Measurements from ENCODE around the gene AK6.
"Not testable (repeated sequence)": the region's sequence is repeated elsewhere in the genome, so short reads cannot be mapped to it uniquely, and the experiment has no call there.

AK6 gene

DNA sequence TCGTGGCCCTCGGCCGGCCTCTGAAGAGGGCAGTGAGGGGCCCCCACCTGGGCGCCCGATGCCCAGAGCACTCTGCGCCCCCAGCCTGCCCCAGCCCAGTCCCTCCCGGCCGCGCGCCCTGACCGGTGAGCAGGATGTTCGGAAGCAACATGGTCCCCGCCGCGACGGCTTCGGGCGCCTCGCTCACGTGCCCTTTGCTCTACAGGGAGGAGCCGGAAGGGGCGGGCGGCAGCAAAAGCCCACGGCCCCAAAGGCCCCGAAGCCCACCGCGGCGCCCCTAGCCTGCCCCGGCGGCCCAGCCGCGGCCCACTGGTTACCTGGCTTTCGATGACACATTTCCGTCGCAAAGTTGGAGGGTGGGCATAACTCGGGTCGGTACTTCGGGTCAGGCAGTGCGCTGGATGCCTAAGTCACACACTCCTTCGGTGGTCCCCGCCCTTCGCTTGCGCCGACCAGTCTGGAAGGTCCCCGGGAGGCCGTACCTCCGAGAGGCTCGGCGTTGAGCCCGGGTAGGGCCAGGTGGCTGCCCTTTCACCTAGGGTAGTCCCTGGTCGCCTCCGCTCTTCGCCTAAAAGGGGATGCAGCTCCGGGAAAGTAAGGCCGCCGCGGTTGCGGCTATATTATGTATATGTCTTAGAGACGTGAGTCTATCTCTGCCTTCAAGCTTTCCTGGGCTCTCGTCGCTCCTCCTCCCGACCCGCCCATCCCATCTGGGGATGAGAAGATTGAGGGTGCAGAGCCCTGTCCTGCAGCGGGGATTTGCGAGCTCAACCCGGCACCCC is at the start of gene AK6, which contains the start of the genes RAD17 and TAF9:
Gene AK6, minus strand, starts transcription at position 181 of the 782 bp plus-strand sequence. Its CDS starts 30 bp downstream, at position 151.
Gene RAD17, plus strand, starts transcription at position 479 of the 782 bp plus-strand sequence. CDS start 2,391 bp downstream, outside the sequence.
Gene TAF9, minus strand, starts transcription at position 181 of the 782 bp plus-strand sequence. CDS start 3,783 bp downstream, outside the sequence.
- peak; percentile 91 for DNase-seq

DNA sequence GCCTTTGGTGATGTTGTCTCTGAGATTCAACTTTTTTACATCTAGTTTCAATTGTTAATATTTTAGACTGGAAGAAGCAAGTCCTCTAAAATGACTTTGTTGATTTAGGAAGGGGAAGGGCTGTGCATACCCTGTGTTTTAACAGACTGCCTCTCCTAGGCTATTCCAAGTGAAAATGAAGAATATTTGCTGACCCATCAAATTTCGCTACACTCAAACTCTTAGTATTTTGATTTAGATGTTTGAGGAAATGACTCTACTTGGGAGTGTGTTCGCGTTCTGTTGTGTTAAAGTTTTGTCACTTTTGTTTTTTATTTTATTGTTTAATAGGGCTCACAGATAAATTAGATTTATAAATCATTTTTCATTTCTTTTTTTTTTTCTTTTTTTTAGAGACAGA is 49.2 kb upstream of the AK6 start:
- DNase-seq = no peak

DNA sequence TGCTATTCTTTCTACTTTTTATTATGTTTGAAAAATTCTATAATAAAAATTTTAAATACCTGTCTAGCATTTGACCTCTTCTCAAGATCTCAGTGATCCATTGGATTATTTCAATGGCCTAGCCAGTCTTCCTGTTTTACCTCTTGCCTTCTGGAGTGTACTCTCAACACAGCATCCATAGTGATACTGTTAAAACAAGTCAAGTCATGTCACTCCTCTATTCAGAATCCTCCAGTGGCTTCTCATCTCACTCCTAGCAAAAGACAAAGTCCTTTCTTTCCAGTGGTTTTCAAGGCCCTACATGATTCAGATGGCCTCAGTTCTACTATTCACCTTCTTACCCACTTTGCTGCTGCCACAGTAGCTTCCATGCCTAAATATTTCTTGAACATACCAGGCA is 47.4 kb upstream of the AK6 start:
- DNase-seq = no peak

DNA sequence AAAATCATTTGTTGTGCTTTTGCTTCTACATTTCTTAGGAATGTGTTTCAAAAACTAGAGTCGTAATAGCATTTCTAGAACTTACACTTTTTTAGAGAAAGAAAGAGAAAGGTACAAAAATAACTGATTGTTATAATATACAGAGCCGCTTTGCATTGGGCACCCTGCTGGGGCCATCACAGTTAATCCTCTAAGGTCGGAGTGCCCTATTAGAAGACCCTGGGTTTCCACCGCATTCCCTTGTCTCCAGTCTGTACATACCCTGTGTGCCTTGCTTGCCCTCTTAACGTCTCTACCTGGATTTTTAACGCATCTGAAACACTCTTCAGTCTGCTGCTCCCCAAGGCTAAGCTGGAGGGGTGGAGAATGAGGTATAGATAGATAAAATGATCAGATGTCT is 46.9 kb upstream of the AK6 start:
- no peak for DNase-seq

DNA sequence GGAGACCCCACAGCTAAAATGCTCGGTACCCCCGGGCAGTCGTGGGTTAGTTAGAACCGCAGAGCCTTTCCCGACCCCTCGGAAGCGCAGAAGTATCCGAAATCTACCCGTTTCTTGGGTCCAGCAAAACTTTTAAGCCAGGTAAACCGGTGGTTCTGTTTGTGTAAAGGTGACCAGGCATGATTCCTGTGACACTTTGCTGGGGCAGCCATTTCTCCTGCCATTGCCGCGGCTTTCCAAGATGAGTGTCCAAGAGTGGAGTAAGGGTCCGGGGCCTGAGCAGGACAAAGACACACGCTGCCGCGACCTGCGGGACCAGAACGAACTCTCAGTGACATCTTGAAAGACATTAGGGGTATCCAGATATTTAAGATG is 46.3 kb upstream of the AK6 start:
- DNase-seq = peak; percentile 10

DNA sequence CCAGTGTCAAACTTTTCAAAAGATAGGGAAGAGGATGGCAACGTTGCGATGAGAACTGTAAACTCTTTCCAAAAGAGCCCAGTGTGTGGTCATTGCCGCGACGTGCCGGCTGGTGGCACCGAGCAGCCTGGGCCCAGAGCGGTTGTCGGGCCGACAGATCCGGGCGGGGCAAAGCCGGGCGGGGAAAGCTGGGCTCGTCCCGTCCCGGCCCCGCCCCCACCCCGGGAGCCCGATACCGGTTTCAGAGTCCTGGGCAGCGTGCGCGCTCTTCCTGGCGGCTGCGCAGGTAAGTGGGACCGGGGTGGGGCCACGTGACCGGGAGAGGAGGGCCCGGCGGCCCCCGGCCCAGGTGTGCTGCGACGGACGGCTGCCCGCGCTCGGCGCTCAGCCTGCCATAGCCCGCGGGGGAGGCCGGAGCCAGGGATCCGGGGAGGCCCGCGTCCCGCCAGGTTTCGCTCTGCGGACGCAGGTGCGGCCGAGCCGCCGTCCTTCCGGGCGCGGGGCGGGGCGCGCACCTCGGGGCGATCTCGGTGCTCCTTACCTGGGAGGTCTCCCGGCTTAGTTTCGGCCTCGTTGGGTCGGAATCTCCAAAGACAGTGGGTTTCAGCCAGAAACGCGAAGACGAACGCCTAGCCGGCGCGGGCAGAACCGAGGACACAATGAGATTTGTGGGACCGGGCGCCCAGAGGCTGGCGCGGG is 45.7 kb upstream of the AK6 start, which contains the start of gene MARVELD2:
Gene MARVELD2, plus strand, starts transcription at position 232 of the 699 bp plus-strand sequence. CDS start 4,270 bp downstream, outside the sequence.
- DNase-seq = peak; percentile 92

DNA sequence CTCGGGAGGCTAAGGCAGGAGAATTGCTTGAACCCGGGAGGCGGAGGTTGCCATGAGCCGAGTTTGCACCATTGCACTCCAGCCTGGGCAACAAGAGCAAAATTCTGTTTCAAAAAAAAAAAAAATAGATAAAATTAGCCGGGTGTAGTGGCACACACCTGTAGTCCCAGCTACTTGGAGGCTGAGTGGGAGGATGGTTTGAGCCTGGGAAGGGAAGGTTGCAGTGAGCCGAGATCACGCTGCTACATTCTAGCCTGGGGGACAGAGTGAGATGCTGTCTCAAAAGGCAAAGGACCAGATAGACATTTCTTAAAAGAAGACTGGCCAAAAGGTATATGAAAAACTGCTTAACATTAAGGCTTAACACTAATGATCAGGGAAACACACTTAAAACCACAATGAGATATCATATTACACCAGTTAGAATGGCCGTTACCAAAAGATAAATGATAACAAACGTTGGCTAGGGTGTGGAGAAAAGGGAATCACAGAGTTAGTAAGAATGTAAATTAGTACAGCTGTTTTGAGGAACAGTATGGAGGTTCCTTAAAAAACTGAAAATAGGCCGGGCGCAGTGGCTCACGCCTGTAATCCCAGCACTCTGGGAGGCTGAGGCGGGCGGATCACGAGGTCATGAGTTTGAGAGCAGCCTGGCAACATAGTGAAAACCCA is 35.5 kb upstream of the AK6 start:
- DNase-seq = no peak

DNA sequence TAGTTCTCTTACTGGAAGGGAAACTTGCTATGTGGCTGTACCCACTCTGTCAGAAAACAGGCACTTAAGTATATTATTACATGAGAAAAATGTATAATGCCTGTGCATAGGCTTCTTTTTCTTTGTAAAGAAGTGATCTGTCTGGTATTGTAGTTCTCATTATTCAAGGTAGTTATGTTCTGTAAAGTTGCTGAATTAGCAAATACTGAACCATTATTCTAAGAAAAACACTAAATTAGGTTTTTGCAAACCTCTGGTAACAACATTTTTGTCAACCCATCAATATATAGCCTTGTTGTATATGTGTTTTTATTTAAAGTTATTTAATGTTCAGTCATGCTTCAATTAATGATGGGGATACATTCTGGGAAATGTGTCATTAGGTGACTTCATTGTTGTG is 9.1 kb upstream of the AK6 start:
- no peak for DNase-seq

DNA sequence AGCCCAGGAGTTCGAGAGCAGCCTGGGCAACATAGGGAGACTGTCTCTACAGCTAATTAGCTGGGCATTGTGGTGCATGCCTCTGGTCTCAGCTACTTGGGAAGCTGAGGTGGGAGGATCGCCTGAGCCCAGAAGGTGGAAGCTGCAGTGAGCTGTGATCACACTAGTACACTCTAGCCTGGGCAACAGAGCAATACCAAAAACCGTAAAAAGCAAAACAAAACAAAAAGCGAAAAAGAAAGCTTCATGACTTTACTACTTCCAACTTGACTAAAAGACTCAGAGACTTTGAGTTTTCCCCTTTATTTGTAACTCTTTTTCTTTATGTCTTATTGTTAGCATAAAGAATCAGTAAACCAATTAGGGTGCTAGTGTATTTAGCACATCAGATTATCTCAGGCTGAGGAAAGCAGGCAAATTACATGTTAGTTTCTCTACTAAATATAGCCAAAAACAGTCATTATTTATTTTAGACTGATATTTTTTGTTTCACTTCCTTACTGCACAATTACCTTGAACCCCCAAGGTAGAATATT is 5.7 kb upstream of the AK6 start:
- DNase-seq = no peak

DNA sequence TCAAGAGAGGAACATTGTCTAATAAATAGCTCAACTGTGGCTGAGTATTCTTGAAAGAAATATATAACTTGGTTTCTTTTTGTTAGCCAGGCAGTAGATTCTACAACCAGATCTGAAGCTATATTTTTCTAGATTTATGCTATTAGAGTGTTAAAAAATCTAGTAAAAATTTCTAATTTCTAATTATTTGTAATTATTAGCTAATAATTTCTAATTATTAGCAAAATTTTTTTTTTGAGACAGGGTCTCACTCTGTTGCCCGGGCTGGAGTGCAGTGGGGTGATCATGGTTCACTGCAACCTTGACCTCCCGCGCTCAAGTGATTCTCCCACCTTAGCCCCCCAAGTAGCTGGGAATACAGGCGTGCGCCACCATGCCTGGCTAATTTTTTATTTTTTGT is 3.1 kb upstream of the AK6 start:
- no peak for DNase-seq

DNA sequence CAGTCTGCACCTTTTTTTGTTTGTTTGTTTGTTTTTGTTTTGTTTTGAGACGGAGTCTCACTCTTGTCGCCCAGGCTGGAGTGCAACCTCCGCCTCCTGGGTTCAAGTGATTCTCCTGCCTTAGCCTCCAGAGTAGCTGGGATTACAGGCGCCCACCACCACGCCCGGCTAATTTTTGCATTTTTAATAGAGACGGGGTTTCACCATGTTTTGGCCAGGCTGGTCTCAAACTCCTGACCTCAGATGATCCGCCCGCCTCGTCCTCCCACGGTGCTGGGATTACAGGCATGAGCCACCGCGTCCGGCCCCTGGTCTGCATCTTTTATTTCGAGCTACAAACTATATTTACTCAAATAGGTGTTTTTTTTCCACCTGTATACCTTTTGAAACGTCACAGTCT is 1.0 kb upstream of the AK6 start:
- DNase-seq = not testable (repeated sequence)

DNA sequence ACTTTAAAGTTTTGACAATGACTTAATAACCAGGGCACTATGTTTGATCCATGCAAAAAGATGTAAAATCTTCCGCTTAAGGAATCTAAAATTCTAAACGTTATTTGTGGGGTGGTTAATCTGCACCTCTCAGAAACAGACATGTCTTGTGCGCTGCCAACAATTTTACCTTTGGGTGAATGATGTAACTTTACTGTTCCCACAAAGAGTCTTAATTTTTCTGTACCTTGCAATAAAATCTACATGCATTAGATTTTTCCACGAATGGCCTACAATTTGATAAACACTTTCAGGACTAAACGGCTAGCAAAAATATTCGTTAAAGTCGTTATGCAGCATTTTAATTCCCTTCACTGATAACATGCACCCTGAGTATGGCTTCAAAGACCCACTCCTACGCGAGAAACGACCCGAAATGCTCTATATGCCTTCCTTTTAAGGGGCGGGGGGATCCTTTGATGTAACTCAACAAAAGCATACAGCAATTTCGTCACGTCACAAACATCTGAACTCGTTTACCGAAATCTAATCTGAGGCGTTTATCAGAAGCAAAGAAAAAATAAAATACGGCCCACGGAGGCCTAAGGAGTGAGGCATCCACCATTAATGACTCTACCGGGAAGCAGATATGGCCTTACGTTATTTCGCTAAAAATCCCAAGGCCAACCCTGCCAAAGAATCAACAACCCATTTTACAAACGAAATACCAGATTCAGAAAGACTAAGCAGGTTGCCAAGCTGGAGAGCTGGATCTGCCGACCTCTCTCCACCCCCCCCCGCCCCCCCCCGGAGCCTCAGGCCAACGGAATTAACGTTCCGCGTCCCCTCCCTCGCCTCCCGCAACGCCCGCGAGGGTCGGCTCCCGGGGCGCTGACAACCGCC is 621 bp downstream of the AK6 start:
- DNase-seq = no peak

DNA sequence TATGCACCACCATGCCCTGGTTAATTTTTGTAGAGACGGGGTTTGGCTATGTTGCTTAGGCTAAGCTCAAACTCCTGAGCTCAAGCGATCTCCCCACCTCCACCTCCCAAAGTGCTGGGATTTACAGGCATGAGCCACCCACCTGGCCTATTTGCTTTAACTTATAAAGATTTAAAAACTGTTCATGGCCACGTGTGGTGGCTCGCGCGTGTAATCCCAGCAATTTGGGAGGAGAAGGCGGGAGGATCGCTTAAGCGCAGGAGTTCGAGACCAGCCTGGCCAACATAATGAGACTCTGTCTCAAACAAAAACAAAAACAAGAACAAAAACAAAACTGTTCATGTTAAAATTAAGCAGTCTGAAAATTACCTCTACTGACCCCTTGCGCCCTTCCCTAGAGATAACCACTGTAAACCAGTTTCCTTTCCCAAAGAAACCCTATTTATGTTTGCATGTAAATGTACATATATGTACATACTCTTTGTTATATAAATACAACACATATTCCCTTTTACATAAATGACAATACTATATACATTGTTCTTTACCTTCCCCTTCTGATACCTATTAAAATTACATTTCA is 1.5 kb downstream of the AK6 start:
- DNase-seq = no peak

DNA sequence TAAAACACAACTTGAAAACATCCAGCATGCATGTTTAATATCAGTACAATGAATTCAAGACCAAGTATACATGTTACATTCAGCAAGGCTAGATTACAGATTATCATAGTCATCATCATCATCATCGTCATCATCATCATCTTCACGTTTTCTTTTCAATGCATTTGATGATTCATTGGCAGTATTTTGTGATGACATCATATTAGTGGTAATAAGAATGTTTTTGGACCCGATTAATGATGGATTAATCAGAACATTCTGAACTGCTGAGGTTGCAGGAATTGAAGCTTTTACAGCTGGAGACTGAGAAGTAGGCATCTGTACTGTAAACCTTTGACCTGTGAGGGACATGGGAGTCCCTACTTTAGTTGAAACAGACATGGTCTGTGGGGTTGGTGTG is 4.5 kb downstream of the AK6 start:
- DNase-seq = no peak

DNA sequence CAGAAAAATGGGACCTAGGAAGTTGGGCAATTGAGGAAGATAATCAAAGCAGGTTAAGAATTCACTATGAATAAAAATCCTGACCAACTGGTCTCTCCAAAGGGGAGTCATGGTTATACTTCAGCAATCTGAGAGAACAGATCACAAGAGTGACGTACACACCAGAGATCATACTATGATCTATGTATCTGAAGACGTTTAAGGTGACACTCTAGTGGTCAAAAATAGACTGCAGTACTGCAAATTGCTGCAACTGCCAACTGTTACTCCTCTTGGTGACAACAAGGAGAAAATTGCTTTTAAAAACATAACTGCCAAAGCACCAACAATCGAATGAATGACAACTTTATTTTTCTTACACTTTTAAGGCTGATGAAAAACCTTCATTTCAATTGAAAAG is 4.9 kb downstream of the AK6 start:
- DNase-seq = no peak

DNA sequence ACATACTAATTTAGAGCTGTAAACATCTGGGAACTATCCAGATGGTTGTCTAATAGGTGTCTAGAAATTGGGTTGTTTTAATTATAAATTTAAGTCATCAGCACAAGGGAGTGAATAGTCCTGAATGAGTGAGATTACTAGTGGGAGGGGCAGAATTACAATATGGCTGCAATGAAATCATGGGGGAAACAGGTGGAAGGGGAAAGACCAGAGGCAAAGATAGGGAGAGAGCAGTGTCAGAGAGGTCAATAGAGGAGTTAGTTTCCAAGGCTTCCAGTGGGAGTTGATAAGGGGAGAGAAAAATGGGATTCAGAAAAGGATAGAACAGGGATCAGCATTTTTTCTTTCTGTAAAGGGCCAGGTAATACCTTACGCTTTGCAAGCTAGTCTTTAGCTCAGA is 8.9 kb downstream of the AK6 start:
- DNase-seq = no peak

DNA sequence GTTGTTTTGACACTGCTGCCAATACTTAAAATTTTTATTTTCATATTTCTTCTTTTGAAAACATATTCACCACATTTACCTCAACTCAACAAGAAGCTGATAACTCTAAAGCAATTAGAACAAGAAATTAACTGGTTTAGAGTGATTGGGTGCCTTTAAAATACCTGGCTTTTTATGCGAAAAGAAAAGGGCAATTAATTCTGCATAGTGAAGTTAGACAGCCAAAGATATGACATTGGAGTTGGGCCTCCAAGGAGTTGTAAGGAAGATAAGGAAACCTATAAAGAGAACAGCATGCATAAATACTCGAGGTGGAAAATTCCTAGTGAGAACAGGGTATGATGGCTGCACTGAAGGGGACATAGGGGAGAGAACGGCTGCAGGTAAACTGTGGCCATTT is 9.6 kb downstream of the AK6 start:
- DNase-seq = no peak

DNA sequence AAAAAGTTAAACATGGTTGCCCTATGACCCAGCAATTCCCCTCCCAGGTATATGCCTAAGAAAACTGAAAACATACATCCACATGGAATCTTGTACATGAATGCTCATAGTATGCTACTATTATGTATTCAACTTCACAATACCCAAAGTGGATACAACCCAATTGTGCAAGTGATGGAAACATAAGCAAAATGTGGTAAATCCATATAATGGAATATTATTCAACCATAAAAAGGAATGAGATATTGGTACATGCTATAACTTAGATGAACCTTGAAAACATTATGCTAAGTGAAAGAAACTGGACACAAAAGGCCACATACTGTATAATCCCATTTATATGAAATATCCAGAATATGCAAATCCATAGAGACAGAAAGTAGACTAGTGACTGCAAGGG is 18.7 kb downstream of the AK6 start:
- no peak for DNase-seq

DNA sequence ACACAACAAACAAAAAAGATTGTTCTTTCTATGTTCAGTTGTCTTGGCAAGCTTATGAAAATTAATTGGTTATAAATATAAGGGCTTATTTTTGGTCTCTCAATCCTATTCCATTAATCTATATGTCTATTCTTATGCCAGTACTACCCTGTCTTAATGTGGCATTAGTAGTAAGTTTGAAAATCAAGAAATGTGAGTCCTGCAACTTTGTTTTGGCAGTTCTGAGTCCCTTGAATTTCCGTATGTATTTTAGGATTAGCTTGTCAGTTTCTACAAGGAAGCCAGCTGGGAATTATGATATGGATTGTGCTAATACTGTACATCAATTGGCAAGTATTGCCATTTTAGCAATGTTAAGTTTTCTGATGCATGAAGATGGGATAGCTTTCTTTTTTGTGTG is 26.2 kb downstream of the AK6 start:
- DNase-seq = no peak

DNA sequence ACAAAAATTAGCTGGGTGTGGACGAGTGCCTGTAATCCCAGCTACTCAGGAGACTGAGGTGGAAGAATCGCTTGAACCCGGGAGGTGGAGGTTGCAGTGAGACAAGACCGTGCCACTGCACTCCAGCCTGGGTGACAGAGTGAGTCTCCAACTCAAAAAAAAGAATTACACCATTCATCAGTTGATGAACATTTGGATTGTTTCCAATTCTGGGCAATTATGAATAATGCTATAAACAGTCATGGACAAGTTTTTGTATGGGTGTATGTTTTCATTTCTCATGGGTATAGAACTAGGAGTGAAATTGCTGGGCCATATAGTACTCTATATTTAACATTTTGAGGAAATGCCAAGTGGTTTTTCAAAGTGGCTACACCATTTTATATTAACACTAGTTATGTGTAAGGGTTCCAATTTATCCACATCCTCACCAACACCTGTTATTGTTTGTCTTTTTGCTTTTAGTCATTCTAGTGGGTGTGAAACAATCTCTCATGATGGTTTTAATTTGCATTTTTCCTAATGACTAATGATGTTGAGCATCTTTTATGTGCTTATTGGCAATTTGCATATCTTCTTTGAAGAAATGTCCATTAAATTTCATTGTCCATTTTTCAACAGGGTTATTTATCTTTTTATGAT is 27.7 kb downstream of the AK6 start:
- DNase-seq = no peak

DNA sequence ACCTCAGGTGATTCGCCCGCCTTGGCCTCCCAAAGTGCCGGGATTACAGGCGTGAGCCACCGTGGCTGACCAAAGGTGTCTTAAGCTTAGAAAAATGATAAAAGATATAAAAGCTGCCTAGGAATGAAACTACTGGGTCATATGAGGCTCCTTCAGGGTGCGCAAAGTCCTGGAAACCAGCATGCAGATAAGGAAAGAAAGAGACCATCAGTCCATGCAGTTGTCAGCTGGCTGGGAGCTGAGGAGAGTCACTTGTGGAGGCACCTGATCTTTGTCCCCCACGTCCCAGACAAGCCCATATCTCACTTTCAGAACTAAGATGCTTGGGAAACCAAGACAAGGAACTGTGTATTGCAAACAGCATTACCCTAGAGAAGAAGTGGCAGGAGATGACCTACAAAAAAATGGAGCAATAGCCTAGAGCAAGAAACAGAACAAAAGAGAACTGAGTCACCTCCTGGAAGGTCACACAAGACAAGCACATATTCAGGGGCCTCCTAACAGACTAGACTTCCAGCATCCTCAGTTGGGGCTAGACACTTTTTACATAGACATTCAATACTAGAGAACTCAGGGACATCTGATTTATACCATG is 33.9 kb downstream of the AK6 start:
- DNase-seq = no peak

Measured in NCI-H774 (cell line).